DMS 273 (cell line): ENCODE measurements around the gene PCDH12.

ENCODE experiments used
- DNase-seq: peaks from one replicate; lab custom pipeline; 2025; ENCODE audit not compliant: unreplicated experiment; lab: John Stamatoyannopoulos, UW

Gene PCDH12

DNA sequence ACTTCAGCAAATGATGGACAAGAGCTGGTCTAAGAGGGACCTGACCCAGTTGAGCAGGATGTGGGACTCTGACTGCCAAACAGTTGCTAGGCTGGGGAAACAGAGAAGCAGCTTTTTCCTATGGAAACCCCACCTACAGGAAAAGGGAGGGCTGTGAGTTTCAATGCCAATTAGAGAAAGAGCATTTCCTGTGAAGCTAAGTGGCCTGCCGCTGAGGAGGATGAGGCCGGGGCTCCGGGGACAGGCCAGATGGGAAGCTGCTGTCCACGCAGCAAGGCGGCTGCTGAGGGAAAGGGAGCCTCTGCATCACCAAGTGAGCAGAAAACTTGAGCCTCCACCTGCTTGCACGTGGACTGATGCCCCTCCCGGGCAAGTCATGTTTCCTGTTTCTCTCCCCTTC lies at the start of gene PCDH12:
PCDH12 (minus strand) TSS at position 90 of the 400 bp plus-strand sequence. CDS start 351 bp downstream, outside the sequence.
- peak; percentile 23 for DNase-seq

DNA sequence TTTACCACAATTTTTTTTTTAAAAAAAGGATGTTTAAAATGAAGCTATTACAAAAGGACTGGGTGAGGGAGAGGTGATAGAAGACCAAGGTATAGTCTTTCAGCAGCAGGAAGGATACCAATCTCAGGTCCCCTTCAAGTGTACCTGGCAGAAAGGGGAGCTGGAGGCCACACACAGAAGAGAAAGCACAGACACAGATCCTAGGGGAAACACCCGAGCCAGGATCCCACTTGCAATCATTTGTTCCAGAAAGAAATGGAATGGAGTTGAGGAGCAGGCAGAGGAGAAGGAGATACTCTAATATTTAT lies 49.2 kb upstream of the PCDH12 start:
- no peak for DNase-seq

DNA sequence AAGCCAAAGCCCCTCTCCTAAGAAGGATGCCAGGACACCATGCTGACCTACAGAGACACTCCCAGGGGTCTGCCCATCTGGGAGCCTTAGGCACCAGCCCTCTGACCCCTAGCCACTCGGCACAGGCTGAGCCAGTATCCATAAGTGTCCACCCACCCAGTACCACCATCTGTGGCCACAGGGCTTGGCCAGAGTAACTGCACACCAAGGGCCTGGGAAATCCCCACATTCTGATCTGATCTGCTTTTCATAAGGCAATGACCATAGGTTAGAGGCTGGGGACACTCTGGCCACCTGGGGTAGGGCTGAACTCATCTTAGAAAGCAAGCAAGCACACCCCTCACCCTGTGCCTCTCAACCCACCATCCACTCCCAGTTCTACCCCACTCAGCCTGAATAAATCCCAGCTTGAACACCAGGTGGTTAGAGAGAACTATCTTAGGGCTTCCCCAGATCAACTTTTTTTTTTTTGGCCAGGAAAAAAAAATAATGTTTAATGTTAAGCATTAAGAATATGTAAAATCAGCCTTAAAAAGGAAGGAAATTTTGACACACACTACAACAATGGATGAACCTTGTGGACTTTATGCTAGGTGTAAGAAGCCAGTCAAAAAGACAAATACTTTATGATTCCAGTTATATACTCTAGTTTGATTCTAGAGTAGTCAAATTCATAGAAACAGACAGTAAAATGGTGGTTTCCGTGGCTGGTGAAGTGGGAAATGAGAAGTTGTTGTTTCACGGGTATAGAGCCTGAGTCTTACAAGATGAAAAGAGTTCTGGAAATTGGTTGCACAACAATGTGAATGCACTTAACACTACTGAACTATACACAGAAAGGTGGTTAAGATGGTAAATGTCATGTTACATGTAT lies 48.6 kb upstream of the PCDH12 start:
- DNase-seq = no peak

DNA sequence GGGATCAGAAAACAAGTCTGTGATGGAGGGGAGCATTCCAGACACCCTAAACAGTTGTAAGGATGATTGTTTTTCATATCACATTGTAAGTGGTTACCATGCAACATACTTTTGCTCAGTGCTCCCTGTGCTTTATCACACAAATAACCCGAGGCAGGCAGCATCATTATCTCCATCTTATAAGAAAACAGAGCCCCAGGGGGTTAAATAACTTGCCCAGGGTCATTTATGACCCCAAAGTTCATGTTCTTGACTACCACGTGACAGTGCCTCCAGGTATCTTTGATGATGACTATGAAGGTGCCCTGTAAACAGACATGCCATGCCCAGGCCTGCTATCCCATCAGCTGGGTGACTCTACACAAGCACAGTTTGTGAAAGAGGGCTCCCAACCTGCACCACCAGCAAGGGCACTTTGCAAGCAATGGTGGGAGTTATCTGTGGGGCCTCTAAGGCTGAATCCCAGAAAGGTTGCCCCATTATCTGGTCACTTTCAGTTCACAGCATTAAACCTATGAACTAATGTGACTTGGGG lies 45.3 kb upstream of the PCDH12 start:
- DNase-seq = no peak

DNA sequence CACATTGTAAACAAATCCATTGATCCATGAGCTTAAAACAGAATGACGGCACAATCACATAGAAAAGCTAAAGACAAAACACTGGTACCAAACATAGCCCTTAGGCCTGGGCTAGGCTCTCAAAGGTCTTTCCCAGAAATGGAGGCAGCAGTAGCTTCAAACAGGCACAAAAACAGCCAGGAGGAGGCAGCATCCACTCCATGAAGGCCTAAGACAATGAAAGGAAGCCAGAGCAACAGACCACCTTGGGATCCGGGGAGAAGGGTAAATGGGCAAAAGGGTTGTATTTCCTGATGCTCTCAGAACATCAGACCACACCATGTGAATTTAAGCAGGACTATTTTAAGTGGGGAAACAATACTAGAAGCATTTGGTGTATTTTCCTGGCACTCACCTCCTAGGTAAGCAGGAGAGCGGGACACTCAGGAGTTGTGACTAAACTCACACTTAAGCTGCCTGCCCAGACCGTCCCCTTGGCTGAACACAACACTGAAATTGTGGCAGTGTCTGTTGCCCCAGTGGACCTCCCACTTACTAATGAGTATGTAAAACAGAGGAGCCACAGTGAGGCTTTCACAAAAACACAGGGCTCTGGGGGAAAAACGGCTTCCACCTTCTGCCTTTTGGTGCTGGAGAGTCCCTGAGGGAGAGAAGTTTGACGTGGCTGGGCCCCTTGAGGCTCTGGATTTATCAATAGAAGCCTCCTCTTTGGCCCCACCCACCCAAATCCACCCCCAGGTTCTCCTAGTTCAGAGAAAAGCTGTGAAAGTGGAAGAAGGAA lies 42.9 kb upstream of the PCDH12 start:
- peak; percentile 47 for DNase-seq

DNA sequence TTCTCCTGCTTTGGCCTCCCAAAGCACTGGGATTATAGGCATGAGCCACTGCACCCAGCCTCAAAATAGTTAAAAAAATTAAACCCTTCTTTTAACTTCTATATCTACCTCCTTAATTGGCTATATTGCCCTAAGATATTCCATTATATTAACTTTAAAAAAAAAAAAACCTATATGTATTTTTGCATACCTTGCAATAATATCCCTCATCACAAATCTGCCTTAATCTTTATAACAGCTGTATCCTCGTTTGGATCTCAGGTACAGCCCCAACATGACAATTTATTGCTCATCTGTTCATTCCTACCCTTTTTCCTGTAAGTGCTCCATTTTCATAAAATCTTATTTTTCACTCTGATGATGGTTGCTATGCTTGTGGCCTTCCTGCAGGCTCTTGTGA lies 42.2 kb upstream of the PCDH12 start:
- no peak for DNase-seq

DNA sequence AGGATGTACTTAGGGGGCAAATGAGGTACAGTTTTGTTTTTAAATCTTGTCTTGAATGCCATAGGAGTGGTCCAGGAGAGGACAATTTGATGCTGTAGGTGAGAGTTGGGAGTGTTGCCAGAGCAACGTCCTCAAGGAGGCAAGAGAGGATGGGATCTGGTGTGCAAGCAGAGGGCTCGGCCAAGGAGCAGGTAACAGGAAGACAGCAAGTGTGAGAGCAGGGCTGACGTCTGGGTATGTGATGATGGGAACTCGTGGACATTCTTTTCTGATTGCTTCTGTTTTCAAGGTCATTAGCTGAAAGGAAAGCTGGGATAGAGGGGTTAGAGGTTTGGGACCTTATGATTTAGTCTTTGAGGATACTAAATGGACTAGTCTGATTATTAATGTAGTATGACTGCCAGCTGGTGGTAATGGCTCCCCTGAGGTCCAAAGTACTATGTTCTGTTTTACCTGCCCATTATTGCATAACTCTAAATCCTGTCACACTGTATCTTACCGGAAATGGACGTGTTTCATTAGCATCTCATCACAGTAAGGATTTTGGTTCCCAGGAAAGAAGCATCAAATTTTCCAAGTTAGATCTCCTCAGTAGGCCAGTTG lies 39.5 kb upstream of the PCDH12 start:
- no peak for DNase-seq

DNA sequence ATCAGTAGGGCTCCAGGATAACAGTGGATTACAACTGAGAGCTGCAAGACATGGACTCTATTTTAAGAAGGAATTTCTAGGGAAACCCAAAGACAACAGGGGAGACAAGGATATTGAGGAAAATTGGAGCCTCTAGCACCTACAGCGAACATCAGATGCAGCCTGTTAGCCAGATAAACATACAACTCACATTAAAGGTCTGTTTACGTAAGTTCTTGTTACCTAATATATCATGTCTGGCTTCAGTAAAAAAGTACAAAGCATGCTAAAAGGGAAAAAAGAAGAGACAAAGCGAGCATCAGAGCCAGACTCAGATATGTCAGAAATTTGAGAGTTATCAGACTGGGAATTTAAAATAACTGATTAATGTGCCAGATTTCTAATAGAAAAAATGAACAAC lies 37.7 kb upstream of the PCDH12 start:
- DNase-seq = no peak

DNA sequence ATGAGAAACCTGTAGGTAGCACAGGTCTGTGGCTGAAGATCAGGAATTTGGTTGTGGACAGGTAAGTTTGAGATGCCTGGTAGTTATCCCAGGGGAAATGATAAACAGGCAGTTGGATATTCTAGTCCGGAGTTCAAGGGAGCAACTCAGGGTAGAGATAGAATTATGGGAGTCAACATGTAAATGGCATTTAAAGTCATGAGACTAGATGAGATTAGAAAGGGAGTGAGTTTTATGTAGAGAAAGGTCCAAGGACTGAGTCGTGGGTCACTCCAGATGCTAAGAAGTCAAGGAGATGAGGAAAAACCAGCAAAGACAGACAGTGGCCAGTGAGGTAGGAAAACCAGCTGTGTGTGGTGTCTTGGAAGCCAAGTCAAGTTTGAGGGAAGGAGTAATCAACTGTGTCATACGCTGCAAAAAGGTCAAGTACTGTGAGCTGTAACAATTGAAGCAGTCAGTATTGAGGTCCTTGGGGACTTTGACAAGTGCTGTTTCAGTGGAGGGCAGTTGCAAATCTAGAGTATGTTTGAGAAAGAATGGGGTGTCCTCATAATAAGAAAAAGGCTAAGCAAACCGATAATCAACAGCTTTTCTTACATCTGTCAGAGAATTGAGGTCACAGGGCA lies 36.6 kb upstream of the PCDH12 start:
- no peak for DNase-seq

DNA sequence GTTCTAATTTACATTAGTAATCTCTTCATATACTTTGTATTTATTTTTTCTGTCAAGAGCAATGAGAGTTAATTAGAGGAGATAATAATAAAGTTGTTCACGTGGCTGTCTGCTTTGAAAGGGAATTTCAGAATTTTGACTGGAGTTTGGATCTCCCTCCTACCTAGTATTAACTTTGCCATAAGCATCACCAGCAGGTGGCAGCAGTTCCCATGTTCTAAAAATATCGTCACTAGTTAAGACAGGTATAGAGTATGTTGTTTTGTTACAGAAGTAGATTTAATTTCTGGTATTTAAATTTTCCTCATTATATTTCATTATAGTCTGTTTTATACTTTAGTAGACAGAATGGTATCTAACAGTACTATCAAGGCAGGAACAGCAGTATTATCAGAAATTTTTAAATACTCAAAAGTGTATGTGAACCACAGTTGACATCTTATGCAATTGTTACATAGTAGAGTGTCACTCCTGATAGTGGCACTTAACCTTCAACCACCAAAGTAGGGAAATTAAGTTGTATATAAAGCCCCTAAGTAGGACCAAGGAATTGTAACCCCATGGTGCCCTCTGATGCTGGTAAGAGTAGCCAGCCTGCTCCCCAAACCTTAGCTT lies 34.5 kb upstream of the PCDH12 start:
- DNase-seq = peak; percentile 85

DNA sequence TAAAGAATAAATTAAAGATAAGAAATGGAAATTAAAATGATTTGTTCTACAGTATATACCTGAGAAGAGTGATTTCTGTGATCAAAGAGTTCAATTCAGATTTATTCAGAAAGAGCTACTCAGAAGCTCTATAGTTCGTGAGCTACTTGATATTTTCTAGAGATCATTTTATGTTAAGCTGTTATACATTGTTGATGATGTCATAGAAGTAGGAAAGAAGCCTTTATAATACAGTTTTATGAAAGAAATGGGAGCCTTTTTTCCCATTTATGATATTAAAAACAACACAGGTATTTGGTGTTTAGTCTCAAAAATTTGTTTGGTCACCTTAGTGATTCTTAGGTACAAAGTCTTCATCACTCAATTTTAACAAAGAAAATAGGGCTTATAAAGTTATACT lies 31.7 kb upstream of the PCDH12 start:
- no peak for DNase-seq

DNA sequence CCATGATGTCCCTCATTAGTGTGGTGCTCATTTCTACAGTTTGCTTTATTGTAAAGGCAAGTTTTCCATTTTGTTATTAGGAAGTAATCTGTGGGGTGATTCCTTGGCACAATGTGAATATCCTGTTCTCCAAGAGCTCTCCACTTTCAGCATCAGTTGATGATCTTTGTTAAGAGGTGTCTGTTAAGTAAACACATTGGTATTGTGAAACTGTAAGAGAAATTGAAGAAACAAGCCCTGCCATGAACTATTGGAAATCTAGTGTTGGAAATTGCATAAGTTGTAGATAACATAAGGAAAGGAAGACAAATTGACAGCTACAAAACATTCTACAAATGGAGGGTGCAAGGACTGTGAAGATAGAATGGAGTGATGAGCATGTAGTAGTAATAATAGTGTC lies 28.1 kb upstream of the PCDH12 start:
- DNase-seq = no peak

DNA sequence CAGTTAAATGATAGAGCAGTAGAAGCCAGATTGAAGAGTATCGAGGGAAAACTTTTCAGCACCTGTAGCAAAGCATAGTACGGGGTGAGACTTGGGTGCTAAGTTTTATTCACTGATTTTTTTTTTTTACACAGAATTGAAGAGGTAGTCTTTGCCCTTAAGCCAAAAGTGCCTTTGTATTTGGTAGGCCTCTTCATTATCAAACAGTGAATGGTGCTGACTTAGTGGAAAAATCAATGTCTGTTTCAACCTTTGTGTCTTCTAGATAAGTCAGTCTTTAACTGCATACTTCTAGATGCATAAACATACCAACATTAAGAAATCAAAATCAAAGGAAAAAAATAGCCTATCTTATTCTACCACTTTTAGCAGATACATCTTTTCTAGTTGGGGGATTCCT lies 24.6 kb upstream of the PCDH12 start:
- DNase-seq = no peak

DNA sequence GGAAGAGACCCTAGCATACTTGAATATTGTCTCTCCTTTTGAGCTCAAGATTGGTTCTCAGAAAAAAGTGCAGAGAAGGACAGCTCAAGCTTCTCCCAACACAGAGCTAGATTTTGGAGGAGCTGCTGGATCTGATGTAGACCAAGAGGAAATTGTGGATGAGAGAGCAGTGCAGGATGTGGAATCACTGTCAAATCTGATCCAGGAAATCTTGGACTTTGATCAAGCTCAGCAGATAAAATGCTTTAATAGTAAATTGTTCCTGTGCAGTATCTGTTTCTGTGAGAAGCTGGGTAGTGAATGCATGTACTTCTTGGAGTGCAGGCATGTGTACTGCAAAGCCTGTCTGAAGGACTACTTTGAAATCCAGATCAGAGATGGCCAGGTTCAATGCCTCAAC lies 20.4 kb upstream of the PCDH12 start:
- DNase-seq = no peak

DNA sequence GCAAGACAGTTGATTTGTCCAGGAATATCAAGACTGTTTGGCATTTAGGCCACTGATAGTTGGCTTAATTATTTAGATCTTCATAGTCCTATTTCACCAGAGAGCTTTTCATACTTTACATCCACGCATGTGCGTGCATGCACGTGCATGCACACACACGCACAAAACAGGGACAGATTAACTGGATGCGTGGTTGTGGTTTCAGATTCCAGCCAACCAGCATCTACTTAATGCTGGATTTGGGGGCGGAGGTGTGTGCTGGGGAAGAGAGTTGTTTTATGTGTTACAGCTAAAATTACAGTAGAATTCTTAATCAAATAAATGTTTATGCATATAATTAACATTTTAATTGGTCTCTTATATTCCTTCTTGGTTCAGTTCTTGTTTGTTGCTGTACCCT lies 18.2 kb upstream of the PCDH12 start:
- no peak for DNase-seq

DNA sequence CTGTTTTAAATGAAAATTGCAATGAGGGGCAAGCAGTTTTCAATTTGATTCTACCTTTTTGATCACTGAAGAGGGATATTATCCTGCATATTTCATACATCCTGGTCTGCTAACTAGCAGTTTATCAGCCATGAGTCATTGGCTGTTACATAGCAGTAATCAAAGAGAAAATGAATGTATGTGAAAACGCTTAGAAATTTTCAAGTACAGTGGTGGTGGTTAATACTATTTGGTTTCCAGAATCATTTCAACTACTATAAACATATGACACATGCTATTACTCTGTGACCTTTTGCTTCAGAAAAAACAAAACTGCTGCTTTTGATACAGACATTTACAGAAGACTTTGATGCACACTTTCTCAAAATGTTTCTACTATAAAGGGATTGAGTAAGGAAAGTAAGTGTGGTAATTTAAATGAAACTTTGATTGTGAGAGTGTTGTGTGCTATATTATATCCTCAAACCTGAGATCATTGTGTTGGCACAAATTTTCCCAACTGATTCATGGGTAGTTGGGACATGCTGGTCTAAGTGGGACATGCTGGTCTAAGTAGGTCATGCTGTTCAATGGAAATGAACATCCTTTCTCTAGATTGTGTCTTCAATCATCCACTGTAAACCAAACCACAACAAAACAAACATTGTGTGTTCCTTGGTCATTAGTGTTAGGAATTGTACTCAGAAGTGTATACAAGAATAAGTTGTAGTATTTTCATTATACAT lies 16.0 kb upstream of the PCDH12 start:
- DNase-seq = no peak

DNA sequence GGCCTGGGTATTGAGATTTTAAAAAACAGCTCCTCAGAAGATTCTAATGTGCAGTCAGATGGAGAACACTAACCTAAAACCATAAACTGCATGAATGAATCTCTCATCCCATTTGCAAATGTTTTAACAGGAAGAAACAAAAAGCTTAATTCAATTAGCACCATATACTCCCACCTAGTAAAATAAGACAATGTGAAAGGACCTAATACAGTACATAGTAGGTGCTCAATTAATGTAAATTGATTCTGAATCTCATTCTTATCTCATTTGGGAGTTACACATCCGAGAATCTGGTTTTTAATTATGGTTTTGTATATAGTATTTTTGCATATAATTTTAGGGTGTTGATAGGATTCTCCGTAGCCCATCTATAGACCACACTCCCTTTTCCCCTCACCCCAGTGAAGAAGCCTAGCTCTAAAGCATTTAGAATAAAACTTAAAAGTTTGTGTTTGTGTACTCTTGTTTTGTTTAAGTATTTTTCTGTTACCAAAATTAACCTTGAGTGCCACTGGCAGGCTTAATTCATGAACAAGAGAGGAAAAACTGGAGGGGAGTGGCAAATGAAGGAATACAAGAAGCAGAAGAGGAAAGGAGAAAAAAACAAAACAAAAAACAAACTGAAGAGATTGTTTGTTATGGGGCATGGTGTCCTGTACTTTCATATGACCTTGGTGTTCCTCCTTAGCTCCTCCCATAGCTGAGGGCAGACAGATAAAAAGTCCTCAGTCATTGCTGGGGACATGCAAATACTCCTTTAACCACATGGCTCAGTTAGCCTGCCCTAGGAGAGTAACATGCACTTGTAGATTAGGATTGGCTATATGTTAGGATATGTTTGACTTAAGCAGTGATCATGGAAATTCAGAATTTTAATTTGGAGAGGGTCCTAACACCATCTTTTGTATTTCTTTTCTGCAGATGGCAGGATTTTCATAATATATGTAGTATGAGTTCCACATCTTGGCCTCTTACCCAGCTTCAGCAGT lies 12.1 kb upstream of the PCDH12 start:
- peak; percentile 46 for DNase-seq

DNA sequence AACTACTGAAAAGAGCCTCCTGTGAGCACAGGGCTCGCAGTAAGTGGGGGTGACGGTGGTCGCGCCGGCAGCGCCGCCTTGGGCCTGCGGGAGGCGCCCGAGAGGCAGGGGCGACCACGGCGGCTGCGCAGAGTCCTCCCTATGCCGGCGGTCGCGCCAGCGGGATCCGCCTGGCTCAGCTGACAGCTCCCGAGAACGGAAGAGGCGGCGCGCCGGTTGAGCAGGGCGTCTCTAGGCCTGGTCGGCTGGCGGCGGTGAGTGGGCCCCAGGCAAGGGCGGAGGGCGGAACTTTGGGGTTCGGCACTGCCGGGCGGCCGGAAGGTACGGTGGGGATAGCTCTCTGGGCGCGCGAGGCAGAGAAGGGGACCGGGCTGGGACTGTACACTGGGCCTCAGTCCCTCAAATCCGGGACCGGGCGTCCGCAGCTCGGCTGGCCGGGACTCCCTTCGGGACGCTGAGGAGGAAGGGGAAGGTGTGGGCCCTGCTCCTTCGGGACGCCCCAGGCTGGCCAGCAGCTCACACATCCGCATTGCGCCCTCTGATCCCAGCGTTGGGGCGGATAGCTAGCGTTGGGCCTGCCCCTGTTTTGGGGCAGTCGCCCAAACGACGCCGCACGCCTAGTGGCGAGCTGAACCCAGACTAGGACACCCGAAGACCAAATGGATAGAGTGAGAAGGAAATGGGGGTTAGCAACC lies 11.1 kb upstream of the PCDH12 start, which contains the start of gene RNF14:
RNF14 (plus strand) TSS at position 192 of the 695 bp plus-strand sequence. CDS start 4,484 bp downstream, outside the sequence.
- peak; percentile 98 for DNase-seq
